GM21515 (cell line): ENCODE results near the gene TMED7.
"Not testable (repeated sequence)": the region's sequence is repeated elsewhere in the genome, so short reads cannot be mapped to it uniquely, and the experiment has no call there.

Experiments used
- ATAC-seq: cut with Tn5 transposase; IDR thresholded peaks from one replicate; pipeline ENCODE4 v1.9.1; 2021; ENCODE audit not compliant: unreplicated experiment

TMED7 gene

DNA sequence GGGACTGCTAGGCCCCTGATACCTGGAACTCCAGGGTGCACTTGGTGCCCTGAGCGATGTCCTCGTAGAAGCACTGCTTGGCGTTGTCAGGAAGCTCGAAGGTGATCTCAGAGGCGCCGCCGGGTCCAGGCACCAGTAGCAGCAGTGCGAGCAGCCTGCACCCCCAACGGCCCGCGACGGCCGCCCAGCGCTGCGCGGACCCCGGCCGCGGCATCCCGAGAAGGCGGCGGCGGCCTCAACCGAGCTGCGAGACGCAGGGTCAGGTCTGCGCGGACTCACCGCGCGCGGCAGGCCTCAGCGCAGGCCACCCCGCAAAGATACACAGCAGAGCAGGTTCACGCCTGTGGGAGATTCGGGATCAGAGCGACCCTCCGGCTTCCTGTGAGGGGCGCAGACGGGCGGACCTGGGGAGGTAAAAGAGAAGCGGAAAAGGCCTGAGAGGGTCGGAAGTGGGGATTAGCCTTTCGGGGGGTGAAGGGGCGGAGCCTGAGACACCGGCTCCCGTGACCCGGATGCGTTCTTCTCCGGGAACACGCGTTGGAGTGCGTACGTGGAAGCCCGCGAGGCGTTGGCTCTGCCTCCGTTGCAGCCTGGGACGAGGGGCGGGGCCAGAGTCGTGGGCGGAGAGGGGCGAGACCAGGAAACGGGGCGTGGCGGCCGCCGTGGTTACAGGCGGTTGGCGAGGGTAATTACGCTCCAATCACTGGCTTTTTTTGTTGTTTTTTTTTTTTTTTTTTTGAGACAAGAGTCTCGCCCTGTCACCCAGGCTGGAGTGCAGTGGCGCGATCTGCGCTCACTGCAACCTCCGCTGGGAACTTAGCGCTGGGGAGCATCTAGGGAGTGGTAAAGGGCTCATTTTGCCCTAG lies at the start of gene TMED7:
TSS of gene TMED7 (minus strand) at position 458 of the 866 bp plus-strand sequence. CDS start at position 214, 244 bp downstream.
- peak; percentile 91 for ATAC-seq

DNA sequence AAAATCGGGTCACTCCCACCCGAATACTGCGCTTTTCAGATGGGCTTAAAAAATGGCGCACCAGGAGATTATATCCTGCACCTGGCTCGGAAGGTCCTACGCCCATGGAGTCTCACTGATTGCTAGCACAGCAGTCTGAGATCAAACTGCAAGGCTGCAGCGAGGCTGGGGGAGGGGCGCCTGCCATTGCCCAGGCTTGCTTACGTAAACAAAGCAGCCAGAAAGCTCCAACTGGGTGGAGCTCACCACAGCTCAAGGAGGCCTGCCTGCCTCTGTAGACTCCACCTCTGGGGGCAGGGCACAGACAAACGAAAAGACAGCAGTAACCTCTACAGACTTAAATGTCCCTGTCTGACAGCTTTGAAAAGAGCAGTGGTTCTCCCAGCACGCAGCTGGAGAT lies 48.9 kb upstream of the TMED7 start:
- not testable (repeated sequence) for ATAC-seq

DNA sequence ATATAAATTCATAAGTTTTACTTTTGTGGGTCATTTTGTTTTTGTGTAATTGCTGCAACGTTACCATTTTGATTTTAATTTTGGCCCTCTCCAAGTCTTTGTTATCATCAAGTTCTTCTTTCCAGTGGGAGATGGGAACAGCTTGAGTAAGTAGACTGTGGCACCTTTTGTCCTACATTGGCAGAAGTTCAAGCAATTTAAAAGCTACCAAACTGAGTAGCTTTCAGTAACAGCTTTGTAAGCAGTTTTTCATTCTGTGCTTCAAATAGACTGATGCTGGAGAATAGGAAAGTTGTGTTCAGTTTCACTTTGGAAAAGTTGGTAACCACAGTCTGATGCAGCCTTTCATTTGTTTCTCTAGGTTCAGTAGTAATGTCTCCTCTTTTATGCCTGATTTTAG lies 47.8 kb upstream of the TMED7 start:
- ATAC-seq, result no peak

DNA sequence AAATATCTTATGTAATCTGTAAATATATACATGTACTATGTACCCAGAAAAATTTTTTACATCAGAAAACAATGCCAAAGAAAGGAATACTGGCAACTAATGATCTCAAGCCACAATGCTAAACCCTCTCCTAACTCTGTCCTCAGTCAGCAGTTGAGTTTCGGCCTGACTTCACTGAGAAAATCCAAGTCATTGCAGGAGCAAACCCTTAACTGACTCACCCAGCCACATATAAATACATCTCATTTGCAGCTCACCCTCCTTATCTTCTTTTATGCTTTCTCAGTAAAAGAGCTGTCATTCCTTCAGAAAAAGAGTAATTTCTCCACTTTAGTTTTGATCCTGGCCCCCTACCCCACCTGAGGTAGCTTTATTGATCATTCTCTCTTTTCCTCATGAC lies 46.1 kb upstream of the TMED7 start:
- no peak for ATAC-seq

DNA sequence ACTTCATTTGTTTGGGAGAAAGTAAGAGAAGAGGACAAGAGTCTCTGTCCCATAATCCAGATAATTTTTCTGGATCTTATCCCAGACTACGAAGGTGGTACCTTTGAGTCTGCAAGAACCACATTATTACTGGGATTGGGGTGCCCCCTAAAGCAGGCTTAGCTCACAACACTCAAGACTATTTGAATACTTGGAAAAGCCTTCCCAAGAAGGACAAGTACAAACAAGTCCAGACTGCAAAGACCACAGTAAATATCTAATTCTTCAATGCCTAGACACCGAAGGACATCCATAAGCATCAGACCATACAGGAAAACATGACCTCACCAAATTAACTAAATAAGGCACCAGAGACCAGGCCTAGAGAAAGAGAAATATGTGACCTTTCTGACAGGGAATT lies 40.2 kb upstream of the TMED7 start:
- ATAC-seq, result no peak

DNA sequence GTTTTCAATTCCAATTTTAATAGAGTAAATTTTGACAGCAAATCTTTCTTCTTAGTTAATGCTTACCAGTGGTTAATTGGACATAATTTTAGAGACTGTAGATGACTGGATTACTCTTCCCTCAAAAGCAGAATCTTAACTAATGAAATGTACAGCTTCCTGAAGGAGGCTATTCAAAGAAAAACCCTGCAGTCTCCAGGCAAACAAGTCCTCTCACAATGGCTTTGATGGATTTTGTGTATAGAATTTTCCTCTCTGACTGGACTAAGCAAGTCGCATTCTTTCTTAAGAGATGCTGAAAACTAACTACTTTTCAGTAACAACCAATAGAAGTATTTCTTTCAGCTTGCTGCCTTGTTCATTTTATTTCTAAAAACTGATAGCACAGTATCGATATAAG lies 35.7 kb upstream of the TMED7 start:
- ATAC-seq, result no peak

DNA sequence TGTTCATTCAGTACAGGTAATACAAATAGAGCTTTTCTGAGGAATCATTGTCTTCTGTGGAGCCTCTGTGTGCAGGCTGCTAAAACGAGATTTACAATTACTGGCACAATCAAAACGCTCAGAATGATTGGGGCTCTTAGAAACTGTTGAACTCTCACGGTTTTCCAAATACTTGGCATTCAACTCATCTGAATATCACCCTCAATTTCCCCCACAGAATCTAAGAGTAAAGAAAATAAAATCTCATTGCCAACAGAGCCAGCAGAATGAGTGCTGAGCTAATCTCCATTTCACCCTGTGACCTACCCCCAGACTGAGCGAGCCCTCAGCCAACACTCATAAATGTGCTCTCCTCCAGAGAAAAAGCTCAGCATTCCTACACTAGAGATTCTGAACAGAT lies 35.3 kb upstream of the TMED7 start:
- ATAC-seq, result no peak

DNA sequence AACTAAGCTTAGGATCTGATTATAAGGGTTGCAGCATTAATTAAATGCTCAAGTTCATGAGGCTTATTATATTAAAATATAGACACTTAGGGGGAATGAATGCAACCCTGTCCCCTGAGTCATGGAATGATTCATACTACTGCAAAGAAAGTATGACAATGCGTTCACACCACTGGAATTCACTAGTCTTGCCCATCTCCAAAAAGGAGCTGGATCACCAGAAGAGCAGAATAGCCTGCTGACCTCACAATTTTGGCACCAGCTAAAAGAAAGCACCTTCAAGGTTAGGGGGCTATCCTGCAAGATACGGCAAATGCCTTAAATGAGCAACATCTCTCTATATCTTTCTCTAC lies 32.0 kb upstream of the TMED7 start:
- no peak for ATAC-seq

DNA sequence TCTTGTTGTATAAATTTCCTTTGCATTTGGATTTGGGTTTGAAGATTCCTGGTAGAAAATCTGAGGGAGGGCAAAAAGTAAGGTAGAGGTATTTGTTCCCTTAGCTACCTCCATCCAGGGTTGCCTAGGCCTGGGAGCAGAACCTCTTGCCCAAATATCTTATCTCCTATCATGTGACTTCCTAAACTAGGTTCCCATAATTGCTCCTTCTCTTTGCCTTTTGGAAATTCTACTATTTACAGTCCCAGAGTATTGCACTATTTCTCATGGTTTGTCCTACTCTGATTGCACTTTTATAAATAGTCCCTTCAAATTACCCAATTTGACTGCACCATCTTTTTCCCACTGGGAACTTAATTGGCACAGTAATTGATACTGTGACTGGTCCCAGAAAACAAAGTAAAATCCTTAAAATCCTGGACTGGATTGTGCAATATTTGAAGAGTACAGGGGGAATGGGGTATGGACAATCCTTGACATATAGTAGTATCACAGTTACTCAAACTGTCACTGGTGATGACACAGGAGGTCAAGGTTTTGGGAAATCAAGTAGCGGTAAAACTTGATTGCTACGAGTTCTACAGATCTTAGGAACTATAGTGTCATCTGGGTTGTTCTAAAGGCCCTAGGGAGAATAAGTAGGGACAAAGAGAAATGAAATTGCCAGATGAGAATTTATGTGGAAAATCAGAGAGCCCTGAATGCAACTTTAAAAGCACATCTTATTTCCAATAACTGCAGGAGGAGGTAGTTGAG lies 31.5 kb upstream of the TMED7 start:
- ATAC-seq, result no peak

DNA sequence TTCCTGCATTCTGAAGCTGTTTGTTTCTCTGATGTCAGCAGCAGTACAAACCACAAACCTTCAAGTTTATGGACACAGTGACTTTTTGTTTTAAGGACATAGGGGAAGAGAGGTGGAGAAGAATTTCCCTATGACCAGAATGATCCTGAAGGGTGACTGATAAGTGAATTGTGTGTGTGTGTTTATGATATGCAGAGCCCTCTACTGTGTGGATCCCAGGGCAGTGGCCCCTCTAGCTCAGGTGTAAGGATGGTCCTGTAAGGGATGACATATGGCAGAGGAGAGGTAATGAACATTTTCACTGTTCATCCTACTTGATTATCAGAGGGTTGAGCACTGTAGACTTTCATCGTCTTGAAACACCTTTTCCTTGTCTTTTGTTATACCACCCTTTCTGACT lies 30.6 kb upstream of the TMED7 start:
- ATAC-seq, result no peak

DNA sequence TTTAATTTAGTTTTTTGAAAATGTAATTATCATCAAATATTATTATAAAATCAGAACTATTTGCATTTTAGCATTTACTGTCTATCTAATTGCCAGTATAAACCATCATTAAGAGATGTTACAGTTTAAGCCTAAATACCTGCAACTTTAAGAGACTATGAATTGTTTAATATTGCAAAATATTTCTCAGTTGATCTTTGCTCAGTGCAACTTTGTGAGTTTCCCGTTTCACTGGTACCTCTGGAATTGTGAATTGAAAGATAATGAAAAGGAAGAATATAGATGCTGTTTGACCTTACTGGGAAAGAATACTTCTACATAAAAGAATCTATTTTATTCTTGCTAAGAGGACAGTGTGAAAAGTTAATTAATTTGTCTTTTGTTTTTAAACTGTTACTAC lies 30.2 kb upstream of the TMED7 start:
- ATAC-seq, result no peak

DNA sequence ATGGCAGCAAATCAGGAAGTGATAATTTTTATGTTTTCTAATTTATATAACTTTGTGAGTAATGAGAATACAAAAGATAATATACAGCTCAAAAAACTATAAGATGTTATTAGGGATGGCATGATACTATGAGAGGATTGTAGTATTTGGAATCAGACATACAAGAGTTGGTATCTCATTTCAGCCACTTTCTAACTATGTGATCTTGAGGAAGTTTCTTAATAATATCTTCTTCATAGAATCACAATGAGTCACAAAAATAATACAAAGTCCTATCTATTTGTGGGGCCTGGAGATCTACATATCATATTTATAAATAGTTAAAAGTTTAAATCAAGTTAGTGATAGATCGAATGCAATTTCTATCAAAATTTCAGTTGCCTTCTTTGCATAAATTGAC lies 23.7 kb upstream of the TMED7 start:
- no peak for ATAC-seq

DNA sequence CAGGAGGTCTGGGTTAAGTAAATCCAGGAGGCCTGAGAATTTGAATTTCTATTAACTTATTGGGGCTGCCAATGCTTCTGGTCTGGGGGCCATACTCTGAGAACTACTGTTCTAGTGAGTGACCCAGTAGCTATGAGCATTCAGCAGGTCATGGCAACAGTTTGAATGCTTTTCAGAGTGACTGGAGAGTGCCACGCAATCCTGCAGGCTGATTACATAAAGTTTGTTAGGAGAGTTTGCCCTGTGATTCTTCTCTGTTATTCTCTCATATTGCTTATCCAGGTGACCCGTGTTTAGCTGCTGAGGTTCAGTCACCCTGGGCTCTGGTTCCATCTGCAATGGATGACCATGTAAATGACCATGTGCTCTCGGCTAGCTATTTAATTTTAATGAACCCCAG lies 22.2 kb upstream of the TMED7 start:
- no peak for ATAC-seq

DNA sequence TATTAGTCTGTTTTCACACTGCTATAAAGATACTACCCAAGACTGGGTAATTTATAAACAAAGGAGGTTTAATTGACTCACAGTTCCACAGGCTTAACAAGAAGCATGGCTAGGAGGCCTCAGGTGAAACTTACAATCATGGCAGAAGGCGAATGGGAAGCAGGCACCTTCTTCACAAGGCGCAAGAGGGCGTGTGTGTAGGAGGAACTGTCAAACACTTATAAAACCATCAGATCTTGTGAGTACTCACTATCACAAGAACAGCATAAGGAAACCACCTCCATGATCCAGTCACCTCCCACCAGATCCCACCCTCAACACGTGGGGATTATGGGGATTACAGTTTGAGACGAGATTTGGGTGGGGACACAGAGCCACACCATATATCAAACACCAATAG lies 19.6 kb upstream of the TMED7 start:
- not testable (repeated sequence) for ATAC-seq

DNA sequence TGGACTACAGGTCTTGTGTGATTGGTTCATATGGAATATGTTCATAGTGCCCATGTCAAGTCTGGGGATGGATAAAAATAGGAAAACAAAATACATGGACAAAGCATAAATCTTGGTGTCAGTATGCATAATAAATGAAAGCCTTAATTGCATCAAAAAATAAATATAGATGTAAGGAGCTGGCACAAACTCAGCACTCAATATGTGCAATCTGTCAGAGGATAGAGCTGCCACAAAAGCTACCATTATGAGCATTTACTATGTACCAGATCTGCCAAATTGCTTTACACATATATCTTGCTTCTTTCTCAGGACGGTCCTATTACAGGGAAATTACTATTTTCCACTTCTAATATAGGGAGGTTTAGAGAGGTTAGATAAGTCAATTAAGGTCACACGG lies 18.2 kb upstream of the TMED7 start:
- no peak for ATAC-seq

DNA sequence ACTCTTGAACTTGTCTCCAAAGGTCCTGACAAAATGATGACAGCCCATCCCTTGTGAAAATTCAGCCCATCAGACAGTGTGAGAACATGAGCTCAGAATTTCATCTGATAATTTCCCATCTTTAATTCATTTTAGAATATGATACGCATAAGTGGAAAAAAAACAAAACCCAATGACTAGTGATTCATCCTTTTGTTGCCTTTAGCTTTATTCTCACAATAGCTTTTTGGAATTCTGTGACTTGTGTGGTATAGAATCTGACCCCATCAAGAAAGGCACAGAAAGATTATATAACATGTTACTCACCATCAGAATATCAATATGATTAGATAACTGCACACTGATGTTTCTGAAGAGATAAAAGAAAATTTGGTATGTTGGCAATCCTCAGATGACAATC lies 16.1 kb upstream of the TMED7 start:
- no peak for ATAC-seq

DNA sequence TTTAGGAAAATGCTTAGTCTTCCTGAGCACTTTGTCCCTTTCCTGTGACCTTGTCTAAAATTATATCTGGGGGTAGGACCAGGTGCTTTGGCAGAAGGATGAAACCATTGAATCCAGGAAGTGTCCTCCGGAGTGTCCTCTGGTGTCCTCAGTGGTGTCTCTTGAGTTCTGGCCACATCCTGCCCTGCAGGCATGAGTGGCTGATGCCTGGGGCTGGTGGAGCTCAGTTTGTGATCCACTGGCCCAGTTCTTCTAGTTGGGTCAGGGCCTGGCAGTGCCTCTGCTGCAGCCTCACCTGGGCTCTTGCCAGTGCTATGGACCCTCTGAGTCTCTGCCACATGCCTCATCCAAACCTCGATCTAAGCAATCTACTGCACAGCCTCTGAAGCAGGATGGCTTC lies 14.4 kb upstream of the TMED7 start:
- no peak for ATAC-seq

DNA sequence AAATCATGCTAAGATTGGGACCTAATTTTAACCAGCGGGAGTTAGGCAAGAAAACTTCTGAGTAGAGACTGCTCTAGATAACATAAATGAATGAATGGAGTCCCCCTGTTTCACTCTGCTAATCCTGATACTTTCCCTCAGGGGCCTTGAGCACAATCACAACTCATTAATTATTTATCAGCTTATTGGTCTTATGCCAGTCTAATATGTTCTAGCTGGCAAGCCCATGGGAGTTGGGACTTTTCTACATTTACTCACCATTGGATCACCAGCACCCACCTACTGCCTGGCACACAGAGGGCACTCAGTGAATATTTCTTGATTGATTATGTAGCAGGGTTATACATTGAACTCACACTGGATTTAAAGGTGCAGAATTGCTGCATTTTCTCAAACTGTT lies 13.5 kb upstream of the TMED7 start:
- no peak for ATAC-seq

DNA sequence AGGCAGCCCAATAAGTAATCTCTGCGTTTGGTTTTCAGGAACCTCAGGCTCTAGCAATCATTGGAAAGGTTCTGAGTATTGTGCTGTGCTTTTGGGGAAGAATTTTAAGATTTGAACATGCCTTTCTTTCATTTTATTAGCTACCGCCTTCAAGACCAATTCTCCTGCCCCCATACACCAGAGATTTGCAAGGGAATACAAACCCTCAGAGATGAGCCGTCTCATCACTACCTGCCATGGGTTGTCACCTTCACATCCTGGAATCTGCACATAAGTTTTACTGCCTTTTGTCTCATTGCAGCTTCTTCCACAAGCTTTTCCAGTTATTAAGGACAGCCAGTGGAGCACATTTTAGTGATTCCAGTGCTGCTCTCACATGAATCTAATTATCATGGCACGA lies 11.7 kb upstream of the TMED7 start:
- ATAC-seq, result no peak

DNA sequence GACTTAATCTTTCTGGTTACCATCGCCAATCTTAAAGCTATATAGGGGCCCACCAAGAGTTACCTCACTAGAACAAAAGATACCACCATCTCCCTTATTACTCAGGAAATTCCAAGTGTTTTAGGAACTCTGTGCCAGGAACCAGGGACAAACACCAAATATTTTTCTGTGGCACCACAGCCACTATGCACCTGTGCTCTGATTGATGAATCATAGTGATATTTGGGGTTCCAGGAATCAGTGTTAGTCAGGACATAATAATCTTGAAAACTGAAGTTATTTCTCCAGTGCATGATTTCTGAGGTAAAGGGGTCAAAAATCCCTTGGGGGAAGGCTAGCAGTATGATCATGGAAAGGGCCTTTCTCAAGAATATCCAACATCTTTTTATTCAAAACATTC lies 10.2 kb upstream of the TMED7 start:
- ATAC-seq, result no peak

DNA sequence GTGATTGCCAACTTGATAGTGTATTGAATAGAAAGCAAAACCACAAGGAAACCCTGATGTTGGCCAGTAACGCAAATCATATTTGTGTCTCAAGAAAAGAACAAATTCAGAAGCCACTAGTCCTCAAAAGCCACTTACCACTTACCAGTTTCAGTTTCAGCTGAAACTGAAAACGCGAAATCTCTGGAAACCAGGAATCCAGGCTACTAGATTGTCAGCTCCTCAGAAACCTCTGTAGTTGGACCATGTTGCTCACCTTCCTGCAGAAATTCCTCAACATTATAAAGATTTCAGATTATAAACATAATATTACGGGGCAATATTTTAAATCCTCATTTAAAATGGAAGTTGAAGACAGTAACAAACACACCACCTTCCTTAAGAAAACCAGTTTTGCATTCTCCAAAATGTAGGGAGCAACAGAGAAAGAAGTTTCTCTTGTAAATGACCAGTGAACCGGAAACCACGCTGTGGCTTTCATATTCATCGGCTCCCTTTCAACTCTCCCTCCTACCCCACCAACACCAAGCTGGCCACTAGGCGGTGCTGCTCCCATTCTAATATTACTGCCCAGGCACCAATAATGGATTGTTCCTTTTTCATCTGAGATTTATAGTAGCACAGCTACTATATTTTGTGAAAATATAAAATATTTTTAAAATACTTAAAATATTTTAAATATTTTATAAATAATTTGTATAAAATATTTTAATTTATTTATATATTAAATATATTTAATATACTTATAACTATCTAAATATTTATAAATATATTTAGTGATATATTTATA lies 8.7 kb upstream of the TMED7 start:
- ATAC-seq, result peak; percentile 64

DNA sequence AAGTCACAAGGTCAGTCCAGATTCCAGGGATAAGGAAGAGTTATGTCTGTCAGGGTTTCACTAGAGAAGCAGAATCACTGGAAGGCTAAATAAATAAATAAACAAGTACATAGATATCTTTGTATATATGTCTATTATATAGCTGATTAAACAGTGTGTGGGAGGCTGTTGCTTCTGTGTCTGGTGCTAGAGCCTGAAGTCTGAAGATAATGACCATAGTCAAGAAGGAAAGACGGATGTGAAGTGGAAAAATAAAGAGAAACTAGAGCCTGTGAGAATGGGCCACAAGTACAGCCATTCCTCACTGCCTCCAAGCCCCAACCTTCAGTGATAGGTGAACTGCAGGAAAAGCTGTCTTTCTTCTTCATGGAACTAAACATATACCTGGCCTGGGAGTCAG lies 4.1 kb upstream of the TMED7 start:
- no peak for ATAC-seq
